HG03439 (cell line): Measurements from ENCODE around the gene CRYGD.
"Not testable (repeated sequence)": the region's sequence is repeated elsewhere in the genome, so short reads cannot be mapped to it uniquely, and the experiment has no call there.

Experiments
- ATAC-seq: cut with Tn5 transposase; IDR thresholded peaks from one replicate; pipeline ENCODE4 v1.9.1; 2021; ENCODE audit warnings: mild to moderate bottlenecking, moderate library complexity; ENCODE audit not compliant: unreplicated experiment

The CRYGD gene

DNA sequence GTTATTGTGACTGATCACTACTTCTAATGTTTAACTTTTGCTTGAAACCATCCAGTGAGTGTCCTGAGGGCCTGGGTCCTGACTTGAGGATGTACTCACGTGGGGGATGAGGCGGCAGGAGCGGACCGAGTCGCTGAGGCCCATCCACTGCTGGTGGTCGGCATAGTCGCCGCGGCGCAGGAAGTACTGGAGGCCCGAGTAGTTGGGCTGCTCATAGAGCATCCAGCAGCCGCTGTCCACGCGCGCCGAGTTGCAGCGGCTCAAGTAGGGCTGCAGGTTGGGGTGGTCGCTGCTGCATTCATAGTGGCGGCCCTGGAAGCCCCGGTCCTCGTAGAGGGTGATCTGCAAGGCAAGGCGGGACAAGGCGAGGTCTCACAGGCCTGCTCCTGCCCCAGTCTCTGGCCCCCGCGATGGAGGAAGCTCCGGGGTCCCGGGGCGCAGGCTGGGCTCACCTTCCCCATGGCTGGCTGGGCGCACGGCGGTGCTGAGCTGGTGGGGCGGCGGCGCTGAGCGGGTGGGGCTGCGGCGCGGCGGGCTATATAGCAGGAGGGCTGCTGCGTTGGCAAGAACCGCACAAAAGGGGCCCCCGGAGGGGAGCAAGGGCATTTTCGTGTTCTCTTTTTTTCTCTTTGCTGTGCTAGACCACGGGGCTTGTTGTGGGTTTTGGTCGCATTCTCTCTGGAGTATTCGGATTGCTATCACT lies at the start of gene CRYGD:
TSS of gene CRYGD (minus strand) at position 512 of the 703 bp plus-strand sequence. CDS start at position 461, 51 bp downstream.
- ATAC-seq, result not testable (repeated sequence)

DNA sequence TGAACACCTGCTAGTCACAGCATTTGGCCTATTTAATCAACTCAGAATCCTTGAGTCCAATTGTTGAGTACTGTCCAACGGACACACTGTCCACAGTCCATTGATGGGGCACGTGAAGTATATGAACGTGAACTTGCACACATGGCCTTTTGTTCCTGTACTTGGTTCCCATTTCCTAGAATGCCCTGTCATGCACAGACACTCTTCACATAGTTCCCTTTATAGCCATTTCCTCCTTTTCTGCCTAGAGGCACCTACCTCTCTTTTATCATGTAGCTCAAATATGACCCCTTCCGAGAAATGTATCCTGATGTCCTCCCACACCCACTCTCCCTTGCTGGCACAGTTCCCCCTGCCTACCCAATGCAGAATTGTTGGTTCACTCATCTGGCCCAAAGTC lies 47.8 kb upstream of the CRYGD start:
- ATAC-seq, result no peak

DNA sequence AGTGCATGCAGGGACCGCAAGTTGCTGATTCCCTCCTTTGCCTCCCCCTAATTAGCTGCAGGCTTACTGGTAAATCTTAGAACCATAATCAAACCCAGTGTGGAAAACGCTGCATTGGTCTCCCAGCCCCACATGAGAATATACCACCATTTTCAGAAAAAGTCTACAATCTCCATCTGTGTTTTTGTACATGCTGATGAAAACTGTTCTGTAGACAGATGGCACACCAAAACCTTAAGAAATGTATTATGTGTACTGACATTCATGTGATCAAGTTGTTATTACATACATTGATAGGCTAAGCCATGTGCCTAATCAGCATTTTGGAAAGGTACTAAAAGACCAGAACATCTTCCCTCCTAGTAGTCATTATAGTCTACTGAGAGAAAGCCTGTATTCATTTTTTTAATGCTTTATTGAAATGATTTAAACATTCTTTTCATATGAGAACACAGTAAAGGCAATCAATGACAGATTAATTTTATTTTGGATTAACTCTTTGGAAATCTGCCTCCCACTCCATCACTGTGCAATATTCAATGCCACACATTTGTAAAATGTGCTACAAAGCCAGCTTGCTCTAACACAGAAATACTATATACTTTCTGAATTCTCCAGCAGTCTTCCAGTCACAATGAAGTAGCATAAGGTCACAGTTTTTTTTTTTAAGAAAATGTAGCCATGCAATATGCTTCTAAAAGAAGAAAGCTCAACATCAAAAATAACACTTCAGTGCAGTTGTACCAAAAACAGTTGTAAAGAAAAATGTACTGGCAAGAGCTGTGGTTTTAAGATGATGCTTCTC lies 40.8 kb upstream of the CRYGD start:
- no peak for ATAC-seq

DNA sequence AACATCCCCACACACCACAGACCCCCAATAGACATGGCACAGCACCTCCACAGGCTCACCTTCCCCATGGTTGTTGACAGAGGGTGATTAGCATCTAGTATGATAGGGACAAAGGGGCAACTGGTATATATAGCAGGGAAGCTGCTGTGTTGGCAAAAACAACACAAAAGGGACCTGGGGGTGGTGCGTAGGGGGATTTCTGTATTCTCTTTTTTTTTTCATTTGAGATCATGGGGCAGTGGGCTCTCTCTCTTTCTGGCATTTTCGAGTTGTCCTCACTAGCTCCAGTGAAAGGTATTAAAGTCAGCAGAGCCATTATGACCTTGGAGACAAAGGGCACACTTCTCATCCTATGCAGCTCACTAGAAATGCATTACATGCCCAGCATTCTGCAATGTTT lies 39.2 kb upstream of the CRYGD start, which contains the start of gene CRYGA:
TSS of gene CRYGA (minus strand) at position 101 of the 400 bp plus-strand sequence. CDS start at position 68, 33 bp downstream.
- ATAC-seq, result no peak

DNA sequence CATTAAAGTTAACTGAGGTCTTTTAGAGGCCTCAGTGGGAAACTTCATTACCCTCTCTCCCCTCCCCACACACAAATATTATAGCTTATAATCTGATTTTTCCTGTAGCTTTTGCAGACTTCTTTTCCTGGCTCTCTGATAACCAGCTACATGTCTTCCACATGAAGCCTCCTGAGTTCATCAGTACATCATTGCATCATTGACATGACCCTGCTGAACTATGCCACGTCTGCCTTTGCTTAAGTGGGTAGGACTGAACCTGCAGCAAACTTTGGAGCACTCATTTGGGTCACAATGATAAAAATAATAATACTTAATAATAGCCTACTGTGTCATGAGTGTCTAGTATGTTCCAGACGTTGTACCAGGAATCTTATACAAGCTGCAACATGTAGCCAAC lies 32.1 kb upstream of the CRYGD start:
- ATAC-seq, result no peak

DNA sequence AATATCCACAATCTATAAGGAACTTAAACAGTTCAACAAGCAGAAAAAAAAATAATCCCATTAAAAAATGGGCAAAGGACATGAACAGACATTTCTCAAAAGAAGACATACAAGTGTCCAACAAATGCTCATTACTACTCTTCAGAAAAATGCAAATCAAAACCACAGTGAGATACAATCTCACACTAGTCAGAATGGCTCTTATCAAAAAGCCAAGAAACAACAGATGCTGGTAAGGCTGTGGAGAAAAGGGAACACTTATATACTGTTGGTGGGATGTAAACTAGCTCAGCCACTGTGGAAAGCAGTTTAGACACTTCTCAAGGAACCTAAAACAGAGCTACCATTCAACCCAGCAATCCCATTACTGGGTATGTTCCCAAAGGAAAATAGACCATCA lies 28.8 kb upstream of the CRYGD start:
- ATAC-seq, result no peak

DNA sequence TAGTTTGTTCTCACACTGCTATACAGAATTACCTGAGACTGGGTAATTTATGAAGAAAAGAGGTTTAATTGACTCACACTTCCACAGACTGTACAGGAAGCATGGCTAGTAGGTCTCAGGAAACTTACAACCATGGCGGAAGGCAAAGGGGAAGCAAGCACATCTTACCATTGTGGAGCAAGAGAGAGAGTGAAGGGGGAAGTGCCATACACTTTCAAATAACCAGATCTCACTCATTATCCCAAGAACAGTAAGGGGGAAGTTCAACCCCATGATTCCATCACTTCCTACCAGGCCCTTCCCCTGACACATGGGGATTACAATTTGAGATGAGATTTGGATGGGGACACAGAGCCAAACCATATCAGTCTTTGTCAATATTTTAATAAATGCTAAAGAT lies 26.6 kb upstream of the CRYGD start:
- no peak for ATAC-seq

DNA sequence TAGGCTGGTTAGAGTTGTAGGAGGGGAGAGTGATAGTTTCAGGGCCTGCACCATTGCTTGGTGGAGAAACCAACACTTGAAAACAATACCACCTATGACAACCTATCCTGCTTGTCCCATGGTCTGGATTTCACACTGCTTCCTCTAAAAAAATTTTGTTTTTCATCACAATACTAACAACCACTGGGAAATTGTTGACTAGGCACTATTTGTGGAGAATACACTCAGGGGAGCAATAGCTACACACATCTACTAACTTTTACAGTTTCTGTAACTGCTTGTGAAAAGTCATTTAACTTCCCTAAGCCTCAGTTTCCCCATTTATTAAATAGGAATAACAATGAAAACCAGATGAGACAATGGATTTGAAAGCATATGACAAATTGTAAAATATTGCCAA lies 25.8 kb upstream of the CRYGD start:
- ATAC-seq, result no peak

DNA sequence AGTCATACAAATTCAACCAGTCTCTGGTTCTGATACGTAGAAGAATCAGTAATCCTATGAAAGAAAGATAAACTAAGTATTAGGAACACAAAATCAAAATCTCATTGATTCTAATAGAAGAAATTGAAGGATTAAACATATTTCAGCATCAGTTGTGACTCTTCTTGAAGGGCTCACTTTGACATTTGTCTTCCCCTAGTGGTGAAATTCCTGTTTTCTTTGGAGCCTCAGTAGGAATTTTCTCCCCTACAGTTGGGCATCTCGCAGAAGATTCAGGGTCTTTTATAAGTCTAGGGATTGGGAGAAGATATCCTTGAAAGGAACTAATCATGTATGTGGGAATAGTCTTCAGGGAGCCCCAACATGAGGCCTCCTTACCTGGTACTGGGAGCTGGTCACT lies 24.5 kb upstream of the CRYGD start:
- no peak for ATAC-seq

DNA sequence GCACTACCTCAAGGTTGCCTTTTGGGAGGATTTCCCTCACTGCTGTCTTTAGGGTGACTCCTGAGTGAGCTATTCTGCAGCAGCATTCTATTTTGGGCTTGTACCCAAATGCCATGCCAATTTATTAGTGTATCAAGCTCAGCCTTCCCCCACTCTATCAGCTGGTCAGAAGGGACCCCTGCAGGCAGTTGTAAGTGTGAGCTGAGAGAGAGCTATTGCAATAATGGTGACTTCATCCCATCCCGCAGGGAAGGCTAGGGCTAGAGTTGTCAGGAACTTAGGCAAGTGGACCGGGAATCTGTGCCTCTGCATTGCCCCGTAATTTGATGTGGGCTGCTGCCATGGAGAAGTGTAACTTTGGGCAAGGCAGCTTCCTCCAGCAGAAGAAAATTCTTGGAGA lies 23.4 kb upstream of the CRYGD start:
- no peak for ATAC-seq

DNA sequence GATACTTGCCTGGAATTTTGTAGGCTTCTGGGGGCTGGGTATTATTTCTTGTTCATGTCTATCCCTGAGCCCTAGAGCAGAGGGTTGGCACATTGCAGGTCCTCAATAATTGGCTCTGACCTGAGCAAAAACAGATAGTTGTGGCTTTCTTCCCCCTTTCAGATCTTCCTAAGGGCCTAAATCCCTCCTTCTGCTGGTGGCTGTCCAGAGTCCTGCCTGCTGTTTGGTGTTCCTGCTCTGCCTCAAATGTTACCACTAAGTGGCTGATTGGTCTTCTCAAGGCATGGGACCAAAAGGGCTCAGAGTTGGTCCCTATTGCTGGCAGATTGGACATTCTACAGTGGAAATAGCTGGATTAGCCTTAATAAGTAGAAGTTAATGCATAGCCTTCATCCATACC lies 22.7 kb upstream of the CRYGD start:
- no peak for ATAC-seq

DNA sequence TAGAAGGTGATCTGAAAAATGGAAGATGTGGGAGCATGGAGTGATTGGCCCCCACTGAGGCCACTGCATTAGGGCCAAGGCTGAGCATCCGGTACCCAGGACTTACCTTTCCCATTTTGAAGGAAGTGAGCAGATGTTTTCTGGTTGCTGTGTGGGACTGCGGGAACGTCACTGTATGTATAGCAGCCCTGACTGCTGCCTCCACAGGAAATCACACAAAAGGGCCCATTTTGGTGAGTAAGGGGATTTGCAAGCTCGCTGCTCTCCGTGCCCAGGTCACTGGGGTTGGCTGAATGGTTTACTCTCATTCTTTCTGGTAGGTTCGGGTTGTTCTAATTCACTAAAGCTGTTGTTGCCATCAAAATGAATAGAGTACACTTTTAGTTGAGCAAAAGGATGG lies 21.7 kb upstream of the CRYGD start, which contains the start of gene CRYGB:
TSS of gene CRYGB (minus strand) at position 153 of the 400 bp plus-strand sequence. CDS start at position 115, 38 bp downstream.
- no peak for ATAC-seq

DNA sequence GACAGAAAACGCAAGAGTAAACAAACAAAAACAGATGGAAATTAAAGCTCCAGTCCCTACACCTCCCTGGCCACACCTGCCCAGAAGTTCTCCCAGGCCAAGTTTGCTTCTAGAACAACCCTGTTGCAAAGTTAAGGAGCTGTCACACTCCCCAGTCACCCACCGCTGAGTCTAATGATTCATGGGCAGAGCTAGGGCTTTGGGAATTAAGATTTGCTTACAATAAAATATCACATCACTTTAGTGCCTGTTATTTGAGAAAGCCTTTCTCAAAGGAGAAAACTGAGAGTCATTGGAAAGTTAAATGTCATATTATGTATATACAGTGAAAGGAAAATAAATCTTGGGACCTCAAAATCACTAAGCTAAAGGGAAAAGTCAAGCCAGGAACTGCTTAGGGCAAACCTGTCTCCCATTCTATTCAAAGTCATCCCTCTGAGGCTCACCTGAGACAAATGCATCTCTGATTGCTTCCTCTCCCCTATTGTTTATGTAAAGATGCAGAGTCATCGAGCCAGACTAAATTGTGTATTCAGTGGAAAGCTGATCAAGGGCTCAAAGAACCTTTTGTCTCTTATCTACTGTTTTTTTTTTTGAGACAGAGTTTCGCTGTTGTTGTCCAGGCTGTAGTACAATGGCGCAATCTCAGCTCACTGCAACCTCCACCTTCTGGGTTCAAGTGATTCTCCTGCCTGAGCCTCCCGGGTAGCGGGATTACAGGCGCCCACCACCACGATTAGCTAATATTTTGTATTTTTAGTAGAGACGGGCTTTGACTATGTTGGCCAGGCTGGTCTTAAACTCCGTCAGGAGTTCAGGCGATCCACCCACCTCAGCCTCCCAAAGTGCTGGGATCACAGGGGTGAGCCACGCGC lies 18.8 kb upstream of the CRYGD start:
- ATAC-seq, result no peak

DNA sequence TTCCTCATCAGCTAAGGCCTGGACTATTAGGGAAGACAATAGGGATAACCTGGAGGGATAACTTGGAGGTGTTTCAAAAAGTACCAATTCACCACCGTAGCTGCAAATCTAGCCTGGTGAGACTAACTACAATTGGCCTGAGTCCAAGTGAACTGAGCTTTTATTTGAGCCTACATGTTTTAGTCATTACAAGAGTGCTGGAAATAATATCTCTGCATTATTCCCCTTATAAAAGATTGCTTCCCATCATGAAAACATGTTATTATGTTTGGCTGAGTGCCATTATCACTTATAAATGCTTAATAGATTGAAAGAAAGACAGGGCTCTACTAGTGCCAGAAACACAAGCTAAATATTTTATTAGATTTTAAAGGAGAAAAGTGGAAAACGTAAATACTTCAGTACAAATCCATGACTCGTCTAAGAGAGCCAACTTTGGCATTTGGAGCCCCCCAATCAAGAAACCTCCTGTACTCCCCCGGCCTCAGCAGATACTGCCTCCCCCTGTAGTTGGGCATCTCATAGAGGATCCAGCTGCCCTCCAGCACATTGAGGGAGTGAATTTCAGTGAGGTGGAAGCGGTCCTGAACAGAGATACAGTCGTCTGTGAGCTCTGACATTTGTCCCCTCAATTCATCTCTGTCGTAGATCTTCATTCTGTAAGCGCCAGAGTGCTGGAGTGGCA lies 18.1 kb upstream of the CRYGD start:
- ATAC-seq, result no peak

DNA sequence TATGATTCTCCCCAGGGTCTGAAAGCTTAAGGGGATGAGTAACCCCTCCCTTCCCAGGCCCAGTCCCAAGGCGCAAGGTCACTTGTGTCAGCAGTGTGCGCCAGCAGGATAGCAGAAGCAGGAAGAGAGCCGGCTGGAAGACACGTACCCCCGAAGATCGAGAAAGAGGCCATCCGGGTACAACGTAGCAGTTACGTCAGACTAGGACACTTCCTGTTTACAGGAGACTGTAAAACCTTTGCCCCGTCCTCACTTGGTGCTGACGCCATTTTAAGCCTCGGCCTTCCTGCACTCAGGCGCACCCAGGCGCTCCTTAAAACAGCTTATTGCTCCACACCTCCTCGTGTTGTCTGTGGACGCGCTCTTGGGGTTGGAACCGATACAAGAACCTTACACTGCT lies 15.1 kb upstream of the CRYGD start:
- no peak for ATAC-seq

DNA sequence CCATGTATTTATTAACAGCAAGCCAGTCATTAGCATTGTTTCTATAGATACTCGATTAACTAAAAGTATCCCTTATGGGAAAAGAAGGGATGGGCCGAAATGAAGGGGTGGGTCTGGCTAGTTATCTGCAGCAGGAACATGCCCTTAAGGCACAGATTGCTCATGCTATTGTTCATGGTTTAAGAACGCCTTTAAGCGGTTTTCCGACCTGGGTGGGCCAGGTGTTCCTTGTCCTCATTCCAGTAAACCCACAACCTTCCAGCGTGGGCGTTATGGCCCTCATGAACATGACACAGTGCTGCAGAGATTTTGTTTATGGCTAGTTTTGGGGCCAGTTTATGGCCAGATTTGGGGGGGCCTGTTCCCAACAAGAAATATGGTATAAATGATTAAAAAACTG lies 14.0 kb upstream of the CRYGD start:
- not testable (repeated sequence) for ATAC-seq

DNA sequence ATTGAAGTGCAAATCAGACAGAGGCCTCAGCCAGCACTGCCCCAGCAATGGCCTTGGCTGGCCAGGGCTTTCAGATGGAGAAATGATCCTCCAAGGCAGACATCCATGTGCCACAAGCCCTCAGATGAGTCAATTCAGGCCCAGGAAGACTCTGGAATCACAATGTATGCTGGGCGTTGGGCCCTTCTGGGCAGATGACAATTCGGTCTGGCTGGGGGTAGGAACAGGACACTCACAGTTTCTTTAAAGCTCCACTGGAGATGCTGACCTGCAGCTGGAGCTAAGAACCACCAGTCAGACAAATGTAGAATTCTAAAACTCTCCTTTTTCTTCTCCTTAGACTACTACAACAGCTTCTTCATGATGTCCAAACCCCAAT lies 12.4 kb upstream of the CRYGD start:
- no peak for ATAC-seq

DNA sequence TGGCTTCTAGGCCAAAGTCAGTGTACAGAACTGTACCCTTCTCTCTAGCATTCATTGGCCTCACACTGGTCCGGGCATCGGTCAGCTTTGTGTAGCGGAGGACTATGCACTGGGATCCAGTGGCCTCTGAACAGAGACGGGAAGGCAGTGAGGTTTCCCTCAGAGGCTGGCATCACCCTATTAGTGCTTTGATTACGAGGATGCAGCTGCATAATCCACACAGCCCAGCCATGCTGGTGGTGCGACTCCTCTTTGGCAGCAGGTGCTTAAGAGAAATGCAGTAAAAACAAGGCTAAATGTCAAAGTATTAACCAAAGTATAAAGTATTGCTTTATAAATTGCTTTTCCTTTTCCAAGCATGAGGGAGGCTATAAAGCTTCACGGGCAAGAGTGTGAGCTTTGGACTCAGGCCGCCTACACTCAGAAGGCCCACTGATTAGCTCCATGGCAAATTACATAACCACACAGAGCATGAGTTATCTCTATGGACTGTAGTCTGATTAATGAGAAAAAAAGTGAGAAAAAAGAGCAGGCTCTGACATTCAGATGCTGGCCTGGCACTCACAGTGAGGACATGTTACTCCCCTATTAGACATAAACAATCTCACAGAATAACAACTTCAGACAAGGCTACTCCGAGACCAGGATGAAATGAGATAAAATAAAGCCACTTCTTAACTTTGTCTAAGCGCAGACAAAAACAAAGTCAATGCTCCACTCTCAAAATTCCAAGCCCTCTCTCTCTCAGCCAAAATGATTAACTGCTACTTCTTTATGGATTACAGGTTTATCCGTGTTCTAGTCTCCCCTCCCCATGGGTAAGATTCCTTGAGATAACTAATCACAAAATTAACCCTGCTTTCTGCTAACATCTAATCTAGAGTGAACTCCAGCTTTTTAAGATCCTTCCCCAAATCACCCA lies 11.7 kb upstream of the CRYGD start:
- ATAC-seq, result no peak

DNA sequence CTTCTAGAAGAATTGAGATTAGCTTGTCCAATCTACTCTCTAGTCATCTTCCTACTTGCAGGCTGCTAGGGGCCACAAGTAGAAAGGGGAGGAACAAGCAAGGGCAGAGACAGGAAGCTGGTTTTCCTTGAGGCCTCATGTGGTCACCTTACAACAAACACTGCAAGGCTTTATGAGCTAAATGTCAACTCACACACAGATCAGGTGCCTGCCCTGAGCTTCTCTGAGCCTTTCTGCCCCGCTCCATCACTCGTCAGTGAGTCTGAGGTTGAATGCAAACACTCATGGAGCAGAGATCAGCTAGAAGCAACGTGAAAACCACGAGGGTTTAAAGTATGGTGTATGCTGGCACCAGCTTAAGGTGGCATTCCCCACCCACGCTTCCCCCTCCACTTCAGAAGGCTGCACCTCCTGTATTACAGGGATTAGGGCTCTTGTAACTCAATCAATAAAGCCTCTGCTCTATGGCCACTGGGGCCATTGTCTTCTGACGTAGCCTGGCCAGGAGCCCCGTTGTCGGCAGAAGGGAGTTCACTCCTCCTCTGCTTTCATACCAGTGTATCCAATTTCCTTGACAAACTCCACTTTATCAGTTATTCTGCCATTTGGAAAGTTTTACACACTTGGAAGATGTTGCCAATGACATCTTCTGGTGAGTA lies 10.7 kb upstream of the CRYGD start:
- no peak for ATAC-seq
